ENCODE measurements around the gene NAT9. TPM values are rescaled to one million over a fixed set of nuclear protein-coding genes. Genes with fewer than 3 reads are reported as not detected.

The NAT9 gene
- total RNA-seq, 2 donors from 2014 or later, result 28.4 to 52.6 TPM

GRCh38 chr17:74778960-74779359 lies 2.8 kb upstream of the NAT9 start:
- no peaks in the 10 kb centered on the region for H3K27me3 ChIP-seq
- TF ChIP-seq CTCF (IDR thresholded peaks at IDR 0.05), result no peak
- no peak overlapping the region for H3K27ac ChIP-seq
- no peak overlapping the region for H3K9ac ChIP-seq (ENCODE audit: low read depth in 2 of 2, low read length in 2 of 2)
- no peaks in the 10 kb centered on the region for H3K9me3 ChIP-seq
- H3K36me3 ChIP-seq, result no peaks in the 10 kb centered on the region
- H3K4me1 ChIP-seq, result peaks cover 6% of the 10 kb centered on the region
- no peak overlapping the region for H3K4me3 ChIP-seq
- DNase-seq, result no peak
- intact Hi-C loops (cut with DNase I), result no loop called here

GRCh38 chr17:74777901-74778515 lies 1.9 kb upstream of the NAT9 start:
- H3K9ac ChIP-seq (ENCODE audit: low read depth in 2 of 2, low read length in 2 of 2), result no peak overlapping the region

GRCh38 chr17:74776990-74777389 lies 845 bp upstream of the NAT9 start:
- no peak for DNase-seq
- Histone ChIP-seq H3K4me1 (peaks cover 6% of the 10 kb centered on the region), H3K27me3 (no peaks in the 10 kb centered on the region), H3K9ac (ENCODE audit: low read depth in 2 of 2, low read length in 2 of 2) (peak overlapping the region; percentile 68 to 76), H3K36me3 (no peaks in the 10 kb centered on the region), H3K27ac (no peak overlapping the region), H3K4me3 (peak overlapping the region; percentile 81), H3K9me3 (no peaks in the 10 kb centered on the region)
- intact Hi-C loops (cut with DNase I), result no loop called here
- TF ChIP-seq CTCF (IDR thresholded peaks at IDR 0.05), result no peak

More at GRCh38 chr17:74777901-74778515, 1.9 kb upstream of the NAT9 start:
- intact Hi-C loops (cut with DNase I), result no loop called here
- H3K4me1 ChIP-seq, result peaks cover 6% of the 10 kb centered on the region
- no peak for TF ChIP-seq CTCF (IDR thresholded peaks at IDR 0.05)
- DNase-seq, result no peak
- no peaks in the 10 kb centered on the region for H3K27me3 ChIP-seq
- H3K36me3 ChIP-seq, result no peaks in the 10 kb centered on the region
- no peak overlapping the region for H3K4me3 ChIP-seq
- H3K9me3 ChIP-seq, result no peaks in the 10 kb centered on the region
- no peak overlapping the region for H3K27ac ChIP-seq

- Histone ChIP-seq H3K27ac (peak overlapping the region; percentile 55), H3K27me3 (no peaks in the 10 kb centered on the region), H3K36me3 (no peaks in the 10 kb centered on the region), H3K9me3 (no peaks in the 10 kb centered on the region), H3K4me3 (peak overlapping the region; percentile 81), H3K4me1 (peaks cover 6% of the 10 kb centered on the region), H3K9ac (ENCODE audit: low read depth in 2 of 2, low read length in 2 of 2) (peak overlapping the region; percentile 85 to 87)
- no peak for DNase-seq
- intact Hi-C loops (cut with DNase I), result no loop called here
- no peak for TF ChIP-seq CTCF (IDR thresholded peaks at IDR 0.05)
These were observed 619 bp downstream of the NAT9 start for GRCh38 chr17:74775409-74776043.

GRCh38 chr17:74773871-74774286 lies 2.3 kb downstream of the NAT9 start:
- Histone ChIP-seq H3K9me3 (no peaks in the 10 kb centered on the region), H3K27ac (no peak overlapping the region), H3K4me3 (no peak overlapping the region), H3K9ac (ENCODE audit: low read depth in 2 of 2, low read length in 2 of 2) (no peak overlapping the region), H3K4me1 (peaks cover 11% of the 10 kb centered on the region), H3K36me3 (no peaks in the 10 kb centered on the region), H3K27me3 (no peaks in the 10 kb centered on the region)
- DNase-seq, result no peak
- no peak for TF ChIP-seq CTCF (IDR thresholded peaks at IDR 0.05)
- intact Hi-C loops (cut with DNase I), result no loop called here
